Liver (tissue), 9 donors: ENCODE data around the gene MMP28. TPM values are rescaled to one million over a fixed set of nuclear protein-coding genes. Genes with fewer than 3 reads are reported as not detected.

Source experiments
- DNase-seq: peaks from one replicate; pipeline ENCODE4 v3.0.0-alpha.2; 2017; ENCODE audit warnings: low spot score
- H3K27ac ChIP-seq, 2 donors: one replicate each; pipeline ENCODE4 v1.7.0; 2013; ENCODE audit warnings: inconsistent platforms in 2 of 2, low read length in 2 of 2, control low read depth in 1 of 2, low read depth in 1 of 2, mild to moderate bottlenecking in 1 of 2
- H3K27me3 ChIP-seq, 4 donors: one replicate each; pipeline versions ENCODE4 v1.6.1 to v1.7.0; 2013; ENCODE audit warnings: low read length in 3 of 4, inconsistent platforms in 1 of 4, mild to moderate bottlenecking in 1 of 4, moderate library complexity in 1 of 4; ENCODE audit not compliant: control insufficient read depth in 4 of 4, insufficient read depth in 4 of 4
- H3K36me3 ChIP-seq, 4 donors: one replicate each; pipeline versions ENCODE4 v1.6.1 to v1.7.0; 2013; ENCODE audit warnings: low read length in 3 of 4, mild to moderate bottlenecking in 3 of 4, low read depth in 1 of 4, moderate library complexity in 1 of 4; ENCODE audit not compliant: control insufficient read depth in 4 of 4, insufficient read depth in 3 of 4
- H3K4me1 ChIP-seq, 4 donors: one replicate each; pipeline versions ENCODE4 v1.6.1 to v1.7.0; 2013; ENCODE audit warnings: low read length in 3 of 4, mild to moderate bottlenecking in 3 of 4, moderate library complexity in 1 of 4; ENCODE audit not compliant: control insufficient read depth in 4 of 4, insufficient read depth in 4 of 4
- H3K4me3 ChIP-seq, 3 donors: one replicate each; pipeline versions ENCODE4 v1.6.1 to v1.7.0; 2013; ENCODE audit warnings: low read length in 3 of 3, control low read depth in 1 of 3, low read depth in 1 of 3, mild to moderate bottlenecking in 1 of 3
- H3K9ac ChIP-seq, 2 donors: one replicate each; pipeline ENCODE4 v1.7.0; 2013; ENCODE audit warnings: low read length in 2 of 2, mild to moderate bottlenecking in 2 of 2, moderate library complexity in 2 of 2, control low read depth in 1 of 2, low read depth in 1 of 2
- H3K9me3 ChIP-seq, 4 donors: one replicate each; pipeline versions ENCODE4 v1.6.1 to v1.7.0; 2013; ENCODE audit warnings: low read length in 3 of 4; ENCODE audit not compliant: control insufficient read depth in 4 of 4
- CTCF ChIP-seq: fragments of 150-350 bp; IDR thresholded peaks from 2 replicates; pipeline ENCODE4 v1.5.1; 2017; ENCODE audit warnings: improper control_type of control experiment, low read depth, low read length; ENCODE audit not compliant: missing input control
- EGR1 ChIP-seq, 2 donors: IDR thresholded peaks; 2 replicates each; pipeline ENCODE4 v1.6.1; 2016 to 2018; ENCODE audit warnings: antibody characterized with exemption in 2 of 2, low read depth in 2 of 2
- FOXA1 ChIP-seq: IDR thresholded peaks from 2 replicates; pipeline ENCODE4 v1.6.1; 2016; ENCODE audit warnings: antibody characterized with exemption
- FOXA2 ChIP-seq: IDR thresholded peaks from 2 replicates; pipeline ENCODE4 v1.6.1; 2016; ENCODE audit warnings: antibody characterized with exemption
- GABPA ChIP-seq, 2 donors: IDR thresholded peaks in 1 of 2; conservative IDR thresholded peaks in 1 of 2; 2 replicates each; pipeline ENCODE4 v1.6.1; 2016; ENCODE audit warnings: antibody characterized with exemption in 2 of 2, mild to moderate bottlenecking in 1 of 2, moderate library complexity in 1 of 2
- HNF4A ChIP-seq, 2 donors: conservative IDR thresholded peaks; 2 replicates each; pipeline ENCODE4 v1.6.1; 2016; ENCODE audit warnings: antibody characterized with exemption in 2 of 2, mild to moderate bottlenecking in 2 of 2
- HNF4G ChIP-seq: IDR thresholded peaks from 2 replicates; pipeline ENCODE4 v1.6.1; 2016; ENCODE audit warnings: antibody characterized with exemption
- JUND ChIP-seq, 2 donors: IDR thresholded peaks; 2 replicates each; pipeline ENCODE4 v1.6.1; 2016; ENCODE audit warnings: antibody characterized with exemption in 2 of 2
- MAX ChIP-seq: IDR thresholded peaks from 2 replicates; pipeline ENCODE4 v1.6.1; 2016; ENCODE audit warnings: antibody characterized with exemption
- NR2F2 ChIP-seq: IDR thresholded peaks from 2 replicates; pipeline ENCODE4 v1.6.1; 2016; ENCODE audit warnings: antibody characterized with exemption
- RAD21 ChIP-seq, 2 donors: IDR thresholded peaks; 2 replicates each; pipeline ENCODE4 v1.6.1; 2016; ENCODE audit warnings: antibody characterized with exemption in 2 of 2, mild to moderate bottlenecking in 2 of 2
- REST ChIP-seq: IDR thresholded peaks from 2 replicates; pipeline ENCODE4 v1.6.1; 2016; ENCODE audit warnings: antibody characterized with exemption, mild to moderate bottlenecking
- RXRA ChIP-seq, 2 donors: IDR thresholded peaks; 2 replicates each; pipeline ENCODE4 v1.6.1; 2017 to 2018; ENCODE audit warnings: antibody characterized with exemption in 2 of 2, mild to moderate bottlenecking in 1 of 2
- SP1 ChIP-seq: IDR thresholded peaks from 2 replicates; pipeline ENCODE4 v1.6.1; 2018; ENCODE audit warnings: antibody characterized with exemption, mild to moderate bottlenecking
- TAF1 ChIP-seq: conservative IDR thresholded peaks from 2 replicates; pipeline ENCODE4 v1.6.1; 2016; ENCODE audit warnings: antibody characterized with exemption, mild to moderate bottlenecking
- YY1 ChIP-seq: IDR thresholded peaks from 2 replicates; pipeline ENCODE4 v1.6.1; 2016; ENCODE audit warnings: antibody characterized with exemption, mild to moderate bottlenecking
- WGBS: extraction: QIAGEN DNeasy Blood & Tissue Kit; methylation state at CpG from one replicate; pipeline ENCODE4 v1.1.7; 2013; 5-methylcytosine and 5-hydroxymethylcytosine counted together
- polyA plus RNA-seq, 2 donors: library from polyadenylated mRNA; stranded (reverse) in 1 of 2; unstranded in 1 of 2; fragments of 200-250 nt in 1 of 2; fragments of >200 nt in 1 of 2; fragmentation: Nextera tagmentation in 1 of 2; extraction: Ambion mirVana in 1 of 2; gene quantifications; one replicate each; pipeline versions ENCODE4 v1.2.1 to v1.2.3, GENCODE V29; 2013 to 2015
- total RNA-seq, 2 donors: library from RNA; depleted of rRNA; stranded (reverse); fragments of >200 nt; gene quantifications; one replicate each; pipeline ENCODE4 v1.2.3, GENCODE V29; 2014
- TF ChIP-seq, protein P1 (sequence below): IDR thresholded peaks from 2 replicates; pipeline ENCODE4 v1.6.1; 2016; ENCODE audit warnings: antibody characterized with exemption
- TF ChIP-seq, protein P2 (sequence below): IDR thresholded peaks from 2 replicates; pipeline ENCODE4 v1.6.1; 2016; ENCODE audit warnings: antibody characterized with exemption
- donor health status: healthy.
- donor health status: healthy.
- donor health status: healthy.
- donor health status: healthy.
- donor health status: healthy.

Gene MMP28
- total and polyA plus RNA-seq, 4 donors: 0.14 to 0.75 (median 0.44) TPM

DNA sequence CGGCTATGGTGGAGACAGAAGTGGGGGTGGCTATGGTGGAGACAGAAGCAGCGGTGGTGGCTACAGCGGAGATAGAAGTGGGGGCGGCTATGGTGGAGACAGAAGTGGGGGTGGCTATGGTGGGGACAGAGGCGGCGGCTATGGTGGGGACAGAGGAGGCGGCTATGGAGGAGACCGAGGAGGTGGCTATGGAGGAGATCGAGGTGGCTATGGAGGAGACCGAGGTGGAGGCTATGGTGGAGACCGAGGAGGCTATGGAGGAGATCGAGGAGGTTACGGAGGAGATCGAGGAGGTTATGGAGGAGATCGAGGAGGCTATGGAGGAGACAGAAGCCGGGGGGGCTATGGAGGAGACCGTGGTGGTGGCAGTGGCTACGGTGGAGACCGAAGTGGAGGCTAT is 49.1 kb upstream of the MMP28 start:
- no peaks in the 10 kb centered on the region for H3K9me3 ChIP-seq
- no peak overlapping the region for H3K9ac ChIP-seq
- peaks cover 13 to 54% (median 43%) of the 10 kb centered on the region in 4 donors for H3K36me3 ChIP-seq
- DNase-seq: no peak
- H3K4me1 ChIP-seq: no peaks in the 10 kb centered on the region
- H3K27ac ChIP-seq: no peak overlapping the region
- H3K4me3 ChIP-seq: no peak overlapping the region
- no peak for TF ChIP-seq RAD21 (IDR thresholded peaks at IDR 0.05)
- no peak for TF ChIP-seq MAX
- no peak for TF ChIP-seq EGR1 (IDR thresholded peaks at IDR 0.05; ENCODE audit: low read depth in 2 of 2)
- no peak for TF ChIP-seq TAF1
- no peak for TF ChIP-seq YY1
- TF ChIP-seq REST: no peak
- TF ChIP-seq JUND (IDR thresholded peaks at IDR 0.05): no peak
- no peak for TF ChIP-seq NR2F2
- no peak for TF ChIP-seq FOXA2
- no peak for TF ChIP-seq CTCF
- TF ChIP-seq, protein P1, sequence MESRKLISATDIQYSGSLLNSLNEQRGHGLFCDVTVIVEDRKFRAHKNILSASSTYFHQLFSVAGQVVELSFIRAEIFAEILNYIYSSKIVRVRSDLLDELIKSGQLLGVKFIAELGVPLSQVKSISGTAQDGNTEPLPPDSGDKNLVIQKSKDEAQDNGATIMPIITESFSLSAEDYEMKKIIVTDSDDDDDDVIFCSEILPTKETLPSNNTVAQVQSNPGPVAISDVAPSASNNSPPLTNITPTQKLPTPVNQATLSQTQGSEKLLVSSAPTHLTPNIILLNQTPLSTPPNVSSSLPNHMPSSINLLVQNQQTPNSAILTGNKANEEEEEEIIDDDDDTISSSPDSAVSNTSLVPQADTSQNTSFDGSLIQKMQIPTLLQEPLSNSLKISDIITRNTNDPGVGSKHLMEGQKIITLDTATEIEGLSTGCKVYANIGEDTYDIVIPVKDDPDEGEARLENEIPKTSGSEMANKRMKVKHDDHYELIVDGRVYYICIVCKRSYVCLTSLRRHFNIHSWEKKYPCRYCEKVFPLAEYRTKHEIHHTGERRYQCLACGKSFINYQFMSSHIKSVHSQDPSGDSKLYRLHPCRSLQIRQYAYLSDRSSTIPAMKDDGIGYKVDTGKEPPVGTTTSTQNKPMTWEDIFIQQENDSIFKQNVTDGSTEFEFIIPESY: no peak
- TF ChIP-seq GABPA (IDR thresholded peaks at IDR 0.05 in 1 of 2, conservative IDR thresholded peaks at IDR 0.05 in 1 of 2): no peak
- no peak for TF ChIP-seq FOXA1
- no peak for TF ChIP-seq HNF4A (conservative IDR thresholded peaks at IDR 0.05)
- no peak for TF ChIP-seq RXRA (IDR thresholded peaks at IDR 0.05)
- no peak for TF ChIP-seq SP1
- TF ChIP-seq, protein P2, sequence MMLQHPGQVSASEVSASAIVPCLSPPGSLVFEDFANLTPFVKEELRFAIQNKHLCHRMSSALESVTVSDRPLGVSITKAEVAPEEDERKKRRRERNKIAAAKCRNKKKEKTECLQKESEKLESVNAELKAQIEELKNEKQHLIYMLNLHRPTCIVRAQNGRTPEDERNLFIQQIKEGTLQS: no peak
- TF ChIP-seq HNF4G: no peak
- H3K27me3 ChIP-seq: no peaks in the 10 kb centered on the region
- 96% methylated on average over 19 of the region's 19 CpGs for WGBS
